Pancreas (tissue), 10 donors: Measurements from ENCODE around the gene PCDH15. TPM values are rescaled to one million over a fixed set of nuclear protein-coding genes. Genes with fewer than 3 reads are reported as not detected.

Experiments used
- ATAC-seq, 4 donors: fragments of 200-7000 bp; cut with Tn5 transposase; one replicate each; pipeline versions ENCODE4 v1.8.0 to v1.9.1; 2020; ENCODE audit warnings: mild to moderate bottlenecking in 4 of 4, moderate library complexity in 4 of 4
- DNase-seq, 6 donors: peaks; one replicate each; pipeline ENCODE4 v3.0.0-alpha.2; 2020
- FAIRE-seq: peaks from 2 replicates; lab custom pipeline; 2012; peaks lifted over from hg19 to GRCh38; lab: Jason Lieb, UNC
- H3K27ac ChIP-seq, 4 donors: fragments of 200-600 bp; sonication (generic); 1 replicate in 3 of 4; 2 replicates in 1 of 4; pipeline versions ENCODE4 v1.5.0 to v1.8.0; 2020
- H3K27me3 ChIP-seq, 4 donors: fragments of 200-600 bp; one replicate each; pipeline ENCODE4 v1.8.0; 2021
- H3K36me3 ChIP-seq, 3 donors: fragments of 200-600 bp; sonication (generic) in 1 of 3; one replicate each; pipeline versions ENCODE4 v1.5.0 to v1.8.0; 2020 to 2021
- H3K4me1 ChIP-seq, 3 donors: fragments of 200-600 bp; one replicate each; pipeline ENCODE4 v1.8.0; 2021
- H3K4me3 ChIP-seq, 4 donors: fragments of 200-600 bp; sonication (generic) in 2 of 4; one replicate each; pipeline versions ENCODE4 v1.5.0 to v1.8.0; 2020 to 2021
- H3K9me3 ChIP-seq, 4 donors: fragments of 200-600 bp; one replicate each; pipeline ENCODE4 v1.8.0; 2021
- WGBS, 2 donors: extraction: QIAGEN DNeasy Blood & Tissue Kit; methylation state at CpG; one replicate each; pipeline ENCODE4 v1.1.7; 2013; 5-methylcytosine and 5-hydroxymethylcytosine counted together
- intact Hi-C, 3 donors: fragments of 100-400 bp; cut with DNase I; formaldehyde crosslinking; loops; one replicate each; pipeline versions ENCODE4 v1.11.1 to v1.14.2; 2022
- polyA plus RNA-seq, 2 donors: library from polyadenylated mRNA; stranded (reverse); fragments of 200-250 nt; gene quantifications; one replicate each; pipeline ENCODE4 v1.2.3, GENCODE V29; 2013
- total RNA-seq, 6 donors: library from RNA; stranded (reverse); fragmentation: NEBNext Ultra II Directional in 4 of 6; extraction: Animal tissue kit (Norgen Biotek cat#: 25700) in 4 of 6; gene quantifications; one replicate each; pipeline versions ENCODE4 v1.2.1 to v1.2.4, GENCODE V29; 2021 to 2023
- TF ChIP-seq, protein P1 (sequence below), 4 donors: fragments of 200-600 bp; sonication (generic) in 3 of 4; IDR thresholded peaks; one replicate each; pipeline versions ENCODE4 v1.5.0 to v1.8.0; 2021; ENCODE audit warnings: antibody characterized with exemption in 4 of 4
- donor health status: healthy with polysubstance abuse.
- donor health status: DM: no; HTN: no; CAD: no; lungs with moderate emphysema.
- donor health status: DM: no; HTN: no; CAD: no.
- donor health status: control.
- donor health status: control.
- donor health status: Bipolar disorder and iron deficiency.
- donor health status: DM: yes; HTN: yes; CAD: no.
- donor health status: DM: no; HTN: no; CAD: no.
- donor health status: DM: no; HTN: no; CAD: no.
- donor health status: DM: yes; HTN: yes; CAD: no.

Gene PCDH15
- total and polyA plus RNA-seq, 8 donors = 0.31 TPM; not detected in 7

DNA sequence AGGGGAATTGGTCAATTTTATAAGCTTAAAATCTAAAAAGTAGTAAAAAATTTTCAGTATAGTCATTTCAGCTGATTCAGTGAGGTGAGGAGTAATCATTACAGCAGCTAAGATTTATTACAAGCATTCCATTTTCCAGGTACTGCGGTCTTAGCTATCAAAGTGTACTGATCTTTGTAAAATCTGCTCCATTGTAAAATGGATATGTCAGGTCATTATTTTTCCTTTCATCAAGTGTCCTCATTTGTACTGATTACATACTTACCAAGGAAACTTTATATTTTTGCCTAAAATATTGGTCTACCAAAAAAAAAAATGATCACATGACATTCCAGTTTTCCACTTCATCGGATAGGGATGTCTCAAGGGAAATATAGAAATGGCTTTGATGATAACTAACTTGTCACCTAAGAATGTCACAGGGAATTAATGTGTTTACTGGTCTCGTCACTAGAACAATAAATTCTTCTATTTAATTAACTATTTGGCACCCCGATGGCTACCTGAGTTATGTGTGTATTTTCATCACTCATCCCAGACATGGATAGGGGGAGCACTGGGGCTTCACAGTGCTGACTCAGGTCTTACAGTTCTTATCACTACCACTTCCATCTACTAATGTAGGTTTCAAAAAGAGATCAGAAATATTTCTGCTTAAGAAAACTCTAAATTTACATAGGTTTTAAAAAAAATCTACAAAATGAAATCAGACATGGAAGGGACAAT lies 948.4 kb downstream of the PCDH15 start:
- no peak for FAIRE-seq
- no peak overlapping the region for H3K4me3 ChIP-seq
- 22 to 28% methylated on average over 4 of the region's 4 CpGs for WGBS, 2 donors

DNA sequence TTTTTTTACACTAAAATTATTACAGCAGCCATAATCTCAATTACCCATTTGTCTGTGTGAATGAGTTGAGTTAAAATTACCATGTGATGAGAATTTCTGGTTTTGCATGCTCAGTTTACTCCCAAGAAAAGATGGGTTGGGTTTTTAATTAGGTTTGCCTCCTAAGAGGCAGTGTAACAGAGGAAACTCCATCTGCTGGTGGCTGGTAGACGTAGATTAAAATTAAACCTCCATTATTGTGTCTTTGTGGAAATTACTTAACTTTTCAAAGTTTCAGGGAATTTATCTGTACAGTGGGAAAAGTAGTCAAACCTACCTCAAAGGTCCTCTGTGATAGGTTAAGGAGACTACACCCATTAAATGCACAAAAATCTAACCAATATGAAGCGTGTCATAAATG lies 954.2 kb downstream of the PCDH15 start:
- H3K9me3 ChIP-seq = no peaks in the 10 kb centered on the region
- H3K36me3 ChIP-seq = no peaks in the 10 kb centered on the region
- ATAC-seq = no peak
- DNase-seq = no peak
- H3K27me3 ChIP-seq = peaks cover 0 to 5% (median 0%) of the 10 kb centered on the region in 4 donors
- H3K4me1 ChIP-seq = no peaks in the 10 kb centered on the region
- FAIRE-seq = no peak
- intact Hi-C loops = no loop called here
- no peak overlapping the region for H3K27ac ChIP-seq
- TF ChIP-seq, protein P1, sequence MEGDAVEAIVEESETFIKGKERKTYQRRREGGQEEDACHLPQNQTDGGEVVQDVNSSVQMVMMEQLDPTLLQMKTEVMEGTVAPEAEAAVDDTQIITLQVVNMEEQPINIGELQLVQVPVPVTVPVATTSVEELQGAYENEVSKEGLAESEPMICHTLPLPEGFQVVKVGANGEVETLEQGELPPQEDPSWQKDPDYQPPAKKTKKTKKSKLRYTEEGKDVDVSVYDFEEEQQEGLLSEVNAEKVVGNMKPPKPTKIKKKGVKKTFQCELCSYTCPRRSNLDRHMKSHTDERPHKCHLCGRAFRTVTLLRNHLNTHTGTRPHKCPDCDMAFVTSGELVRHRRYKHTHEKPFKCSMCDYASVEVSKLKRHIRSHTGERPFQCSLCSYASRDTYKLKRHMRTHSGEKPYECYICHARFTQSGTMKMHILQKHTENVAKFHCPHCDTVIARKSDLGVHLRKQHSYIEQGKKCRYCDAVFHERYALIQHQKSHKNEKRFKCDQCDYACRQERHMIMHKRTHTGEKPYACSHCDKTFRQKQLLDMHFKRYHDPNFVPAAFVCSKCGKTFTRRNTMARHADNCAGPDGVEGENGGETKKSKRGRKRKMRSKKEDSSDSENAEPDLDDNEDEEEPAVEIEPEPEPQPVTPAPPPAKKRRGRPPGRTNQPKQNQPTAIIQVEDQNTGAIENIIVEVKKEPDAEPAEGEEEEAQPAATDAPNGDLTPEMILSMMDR (IDR thresholded peaks at IDR 0.05) = no peak
- no peak overlapping the region for H3K4me3 ChIP-seq
- WGBS, 2 donors = 61 to 69% methylated on average over 2 of the region's 2 CpGs

More for the DNA sequence above, 948.4 kb downstream of the PCDH15 start:
- Histone ChIP-seq H3K36me3 (no peaks in the 10 kb centered on the region), H3K9me3 (no peaks in the 10 kb centered on the region), H3K4me1 (no peaks in the 10 kb centered on the region), H3K27me3 (peaks cover 0 to 9% (median 0%) of the 10 kb centered on the region in 4 donors), H3K27ac (no peak overlapping the region)
- ATAC-seq (no peak), DNase-seq (no peak)
- intact Hi-C loops = no loop called here
- TF ChIP-seq, protein P1 (IDR thresholded peaks at IDR 0.05) = no peak

DNA sequence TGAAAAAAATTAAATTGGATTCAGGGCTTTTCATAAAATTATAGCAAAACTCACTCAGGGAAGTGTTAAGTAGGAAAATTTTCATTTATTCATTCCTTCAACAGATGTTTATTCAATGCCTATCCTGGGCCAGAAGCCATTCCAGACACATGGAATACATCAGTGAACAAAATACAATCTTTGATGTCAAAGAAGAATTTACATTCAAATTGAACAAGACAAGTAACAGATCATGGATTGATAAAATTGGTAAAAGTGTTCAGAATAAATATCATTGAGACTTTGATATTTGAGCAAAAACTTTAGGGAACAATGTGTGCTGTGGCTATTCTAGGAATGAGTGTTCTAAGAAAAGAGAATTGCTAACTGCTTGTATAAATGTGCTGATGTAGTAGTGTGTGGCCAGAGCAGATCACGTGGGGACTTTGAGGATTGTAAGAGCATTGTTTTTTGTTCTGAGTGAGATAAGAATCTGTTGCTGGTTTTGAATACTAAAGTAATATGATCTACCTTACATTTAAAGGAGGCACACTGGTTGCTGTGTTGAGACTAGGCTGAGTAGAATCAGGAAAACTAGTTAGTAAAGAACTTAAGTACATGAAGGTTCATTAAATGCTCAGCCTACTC lies 957.2 kb downstream of the PCDH15 start:
- no peaks in the 10 kb centered on the region for H3K36me3 ChIP-seq
- WGBS, 2 donors = 16 to 22% methylated on average over 1 of the region's 1 CpG
- peaks cover 0 to 1% (median 0%) of the 10 kb centered on the region in 4 donors for H3K27me3 ChIP-seq
- TF ChIP-seq, protein P1 (IDR thresholded peaks at IDR 0.05) = no peak
- no peaks in the 10 kb centered on the region for H3K9me3 ChIP-seq
- intact Hi-C loops = no loop called here
- no peak overlapping the region for H3K4me3 ChIP-seq
- H3K4me1 ChIP-seq = no peaks in the 10 kb centered on the region
- no peak overlapping the region for H3K27ac ChIP-seq
- DNase-seq (no peak), ATAC-seq (no peak), FAIRE-seq (peak; percentile 17)

DNA sequence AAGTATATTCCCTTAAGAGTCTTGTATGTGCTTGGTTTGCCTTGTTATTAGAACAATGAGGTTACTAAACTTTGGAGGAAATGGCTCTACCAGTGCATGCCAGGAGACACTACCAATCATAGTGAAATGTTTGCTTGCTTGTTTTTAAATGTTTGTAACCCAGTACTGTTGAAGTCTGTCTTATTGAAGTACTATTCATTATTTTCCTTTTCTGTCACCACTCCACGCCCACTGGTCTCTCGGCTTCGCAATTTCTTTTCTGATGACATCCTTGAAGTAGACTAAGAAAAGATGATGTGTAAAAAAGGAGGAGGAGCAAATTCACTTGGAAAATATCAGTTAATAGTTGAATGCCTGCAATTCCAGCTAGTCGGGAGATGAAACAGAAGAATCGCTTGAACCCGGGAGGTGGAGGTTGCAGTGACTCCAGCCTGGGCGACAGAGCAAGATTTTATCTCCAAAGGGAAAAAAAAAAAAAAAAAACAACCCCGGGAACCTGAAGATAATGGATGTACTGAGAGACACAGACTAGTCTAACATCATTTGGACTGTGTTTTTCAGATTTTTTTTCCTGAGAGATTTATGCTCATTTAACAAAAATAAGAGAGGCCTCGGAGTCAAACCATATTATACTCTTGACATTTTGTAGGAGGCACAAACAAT lies 959.4 kb downstream of the PCDH15 start:
- no peak for DNase-seq
- WGBS, 2 donors = 47 to 59% methylated on average over 9 of the region's 9 CpGs
- intact Hi-C loops = no loop called here
- ATAC-seq = no peak
- Histone ChIP-seq H3K4me3 (no peak overlapping the region), H3K27me3 (no peaks in the 10 kb centered on the region), H3K9me3 (no peaks in the 10 kb centered on the region), H3K36me3 (no peaks in the 10 kb centered on the region), H3K4me1 (no peaks in the 10 kb centered on the region), H3K27ac (no peak overlapping the region)
- FAIRE-seq = no peak
- TF ChIP-seq, protein P1 (IDR thresholded peaks at IDR 0.05) = no peak
